ENCODE measurements around the gene SGPL1.

GRCh38 chr10:70853038-70853437 is 37.3 kb downstream of the SGPL1 start:
- TF ChIP-seq CTCF (IDR thresholded peaks at IDR 0.05 in 2 of 3, conservative IDR thresholded peaks at IDR 0.05 in 1 of 3; ENCODE audit: borderline replicate concordance in 1 of 3, insufficient read depth in 1 of 3, low read depth in 2 of 3, low read length in 2 of 3), result no peak
- no peak for TF ChIP-seq POLR2A (IDR thresholded peaks at IDR 0.05; ENCODE audit: borderline replicate concordance, extremely low read depth, insufficient read depth, insufficient read length)
- TF ChIP-seq REST (IDR thresholded peaks at IDR 0.05; ENCODE audit: low read depth), result no peak
- no peak for TF ChIP-seq FOSL1 (IDR thresholded peaks at IDR 0.05; ENCODE audit: low read depth)
- no peak for TF ChIP-seq TCF7L2 (IDR thresholded peaks at IDR 0.05; ENCODE audit: borderline replicate concordance, extremely low read depth, insufficient read depth, insufficient read length)
- no peak for TF ChIP-seq EZH2phosphoT487 (IDR thresholded peaks at IDR 0.05; ENCODE audit: borderline replicate concordance)
- TF ChIP-seq EZH2 (IDR thresholded peaks at IDR 0.05), result no peak

Data from HCT116 (cell line).